GM18909 (cell line): ENCODE data around the gene CELF4.

Experiments
- ATAC-seq: cut with Tn5 transposase; IDR thresholded peaks from one replicate; pipeline ENCODE4 v1.9.1; 2021; ENCODE audit warnings: mild to moderate bottlenecking; ENCODE audit not compliant: unreplicated experiment, poor library complexity

Gene CELF4

DNA sequence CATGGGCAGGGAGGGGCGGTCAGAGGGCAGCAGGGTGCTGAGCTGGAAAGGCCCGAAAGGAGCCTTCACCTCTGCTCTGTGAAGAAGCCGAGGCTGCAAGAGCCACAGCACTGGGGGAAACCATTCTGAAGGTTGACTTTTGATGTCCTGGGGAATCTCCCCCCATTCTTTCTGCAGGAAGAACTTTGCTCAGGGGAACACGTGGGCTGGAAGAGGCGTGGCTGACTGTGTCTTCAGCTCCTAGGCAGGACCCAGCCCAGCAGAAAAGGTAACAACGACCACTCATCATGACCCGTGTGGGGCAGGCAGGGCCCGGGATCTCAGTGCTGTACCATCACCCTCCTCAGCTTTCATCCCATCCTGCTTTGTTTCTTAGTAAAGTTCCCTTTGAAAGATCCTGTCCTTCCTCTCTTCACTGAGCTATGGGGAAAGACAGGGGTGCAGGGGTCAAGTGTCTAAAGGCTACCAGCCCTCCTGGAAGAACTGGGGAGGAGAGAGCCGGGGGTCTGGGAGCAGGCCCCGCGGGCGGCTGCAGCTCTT is 312.7 kb downstream of the CELF4 start:
- ATAC-seq = no peak

DNA sequence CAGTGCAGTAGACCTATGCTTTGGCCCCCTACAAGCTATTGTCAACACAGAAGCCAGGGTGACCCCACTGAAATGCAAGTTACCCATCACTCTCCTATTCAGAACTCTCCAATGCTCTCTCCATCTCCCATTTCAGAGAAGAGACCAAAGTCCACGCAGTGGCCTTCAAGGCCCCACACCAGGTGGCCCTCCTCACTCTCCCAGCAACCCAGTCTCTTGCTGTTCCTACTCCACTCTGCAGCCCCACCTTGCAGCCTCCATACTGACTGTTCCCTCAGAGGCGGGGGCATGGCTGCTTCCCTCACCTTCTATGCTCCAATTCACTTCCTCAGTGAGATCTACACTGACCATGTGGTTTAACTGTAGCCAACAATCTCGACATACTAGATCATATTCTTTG is 313.3 kb downstream of the CELF4 start:
- ATAC-seq = no peak

DNA sequence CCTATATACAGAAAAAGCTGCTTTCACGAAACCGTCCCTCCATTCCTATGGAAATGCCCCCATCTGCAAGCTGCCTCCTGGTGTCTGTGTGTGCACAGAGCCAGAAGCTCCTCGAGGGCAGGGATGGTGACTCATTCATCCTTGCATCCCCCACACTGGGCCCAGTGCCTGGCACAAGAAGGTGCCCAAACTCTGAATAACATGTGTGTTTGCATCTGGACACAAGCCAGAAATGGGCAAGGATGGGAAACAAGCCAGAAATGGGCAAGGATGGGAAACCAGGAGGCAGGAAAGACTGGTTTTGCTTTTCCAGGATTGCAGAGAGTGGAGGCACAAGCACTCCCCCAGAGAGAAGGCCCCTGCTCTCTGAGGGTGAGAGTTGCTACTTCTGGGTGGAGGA is 313.9 kb downstream of the CELF4 start:
- no peak for ATAC-seq

DNA sequence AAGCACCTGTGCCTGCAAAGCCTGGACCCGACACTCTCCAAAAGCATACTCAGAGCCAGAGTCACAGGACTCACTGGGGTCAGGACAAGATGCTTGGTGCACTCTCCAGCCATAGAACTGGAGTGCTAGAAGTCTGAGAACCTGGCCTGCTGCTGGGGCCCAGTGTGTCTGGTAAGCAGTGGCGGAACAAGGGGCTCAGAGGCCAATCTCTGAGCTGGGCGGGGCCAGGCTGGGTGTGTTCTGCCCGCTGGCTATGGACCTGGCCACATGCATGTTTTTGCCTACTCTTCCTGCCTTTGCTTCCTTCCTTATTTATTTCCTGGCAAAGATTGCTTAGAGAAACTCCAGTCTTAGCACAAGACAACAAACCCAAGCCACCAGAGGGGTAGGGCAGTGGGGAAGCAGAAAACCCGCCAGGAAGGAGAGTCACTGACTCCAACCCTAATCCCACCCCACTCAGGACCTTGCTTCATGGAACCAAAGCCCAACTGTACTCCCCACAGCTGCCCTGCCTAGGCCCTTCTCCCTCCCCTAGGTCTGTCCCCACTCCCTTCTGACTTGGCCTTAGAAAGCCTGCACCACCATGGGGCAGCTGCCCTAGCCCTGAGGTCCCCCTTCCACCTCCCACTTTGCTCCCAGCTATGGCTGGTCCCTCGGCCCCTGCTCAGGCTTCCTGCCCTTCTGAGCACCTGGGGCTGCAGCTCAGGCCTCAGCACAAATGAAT is 315.5 kb downstream of the CELF4 start:
- ATAC-seq = no peak

DNA sequence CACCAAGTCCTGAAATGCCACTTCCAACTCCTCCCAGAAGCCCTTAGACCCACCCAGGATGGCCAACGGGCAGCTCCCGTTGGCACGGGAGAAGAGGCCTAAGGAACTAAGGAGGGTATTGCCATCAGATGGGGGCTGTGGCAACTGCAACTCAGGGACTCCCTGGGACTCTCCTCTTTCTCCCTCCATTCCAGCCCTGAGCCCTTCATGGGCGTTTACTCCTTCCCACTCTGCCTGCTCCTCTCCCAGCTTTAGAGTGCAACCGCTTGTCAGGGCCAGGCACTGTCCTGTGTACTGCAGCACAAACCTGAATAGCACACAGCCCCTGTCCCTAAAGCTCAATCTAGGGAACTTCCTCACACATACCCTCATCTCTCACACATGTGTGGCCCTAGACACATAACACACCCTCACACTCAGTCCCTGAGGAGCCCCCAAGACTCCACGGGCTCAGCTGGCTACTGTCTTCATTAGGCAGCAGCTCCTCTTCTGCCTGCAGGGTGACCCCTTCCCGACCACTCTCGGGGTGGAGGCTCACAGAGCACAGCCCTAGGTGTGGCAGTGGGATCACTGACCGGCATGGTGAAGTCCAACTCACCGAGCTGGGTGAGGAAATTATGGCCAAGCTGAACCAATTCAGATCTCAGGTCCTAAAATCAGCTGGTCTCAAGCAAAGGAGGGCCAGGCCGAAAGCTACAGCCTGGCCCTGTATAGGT is 316.3 kb downstream of the CELF4 start:
- no peak for ATAC-seq

GRCh38 chr18:37248281-37248680 is 317.3 kb downstream of the CELF4 start:
- ATAC-seq = no peak

GRCh38 chr18:37247497-37248161 is 318.0 kb downstream of the CELF4 start:
- ATAC-seq = no peak

GRCh38 chr18:37246779-37247340 is 318.7 kb downstream of the CELF4 start:
- ATAC-seq = no peak

- no peak for ATAC-seq
Observed at GRCh38 chr18:37244618-37245017, 321.0 kb downstream of the CELF4 start.

DNA sequence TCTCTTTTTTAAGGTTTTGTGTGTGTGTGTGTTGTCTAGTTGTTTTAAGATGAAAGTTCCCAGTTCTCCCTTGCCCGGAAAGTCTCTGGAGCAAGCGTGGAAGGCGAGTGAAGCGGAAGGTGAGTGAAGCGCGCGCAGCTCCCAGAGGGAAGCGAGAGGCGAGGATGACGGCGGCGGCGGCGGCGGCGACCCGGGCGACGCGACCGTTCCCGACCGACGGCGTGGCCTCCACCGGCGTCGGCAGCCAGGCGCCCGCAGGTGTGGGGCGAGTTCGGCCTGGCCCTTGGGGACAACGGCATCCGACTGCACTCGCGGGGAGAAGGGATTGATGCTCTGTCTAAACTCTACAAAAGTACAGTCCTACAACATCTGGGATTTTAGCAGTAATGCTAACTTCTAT is 321.9 kb downstream of the CELF4 start:
- ATAC-seq = no peak

GRCh38 chr18:37242826-37243560 is 322.6 kb downstream of the CELF4 start:
- ATAC-seq = no peak

DNA sequence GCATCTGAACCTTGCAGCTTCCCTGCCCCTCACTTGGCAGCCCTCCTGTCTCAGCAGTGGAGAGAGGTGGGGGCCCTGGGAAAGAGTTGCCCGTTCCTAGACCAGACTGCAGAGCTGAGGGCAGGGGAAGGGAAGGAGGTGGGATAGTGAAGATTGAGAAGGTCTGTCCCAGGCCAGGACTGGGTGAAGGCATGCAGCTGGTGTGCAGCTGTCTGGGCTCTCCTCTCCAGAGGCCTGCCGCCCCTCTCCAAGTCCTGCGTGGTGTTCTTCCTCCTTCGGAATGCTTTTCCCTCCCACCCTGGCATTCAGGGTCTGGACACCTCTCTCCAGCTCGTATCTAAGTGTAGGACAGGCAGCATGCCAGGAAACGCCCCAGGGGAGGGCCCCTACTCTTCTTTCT is 323.5 kb downstream of the CELF4 start:
- ATAC-seq = no peak

GRCh38 chr18:37238282-37239108 is 327.1 kb downstream of the CELF4 start:
- ATAC-seq = no peak

DNA sequence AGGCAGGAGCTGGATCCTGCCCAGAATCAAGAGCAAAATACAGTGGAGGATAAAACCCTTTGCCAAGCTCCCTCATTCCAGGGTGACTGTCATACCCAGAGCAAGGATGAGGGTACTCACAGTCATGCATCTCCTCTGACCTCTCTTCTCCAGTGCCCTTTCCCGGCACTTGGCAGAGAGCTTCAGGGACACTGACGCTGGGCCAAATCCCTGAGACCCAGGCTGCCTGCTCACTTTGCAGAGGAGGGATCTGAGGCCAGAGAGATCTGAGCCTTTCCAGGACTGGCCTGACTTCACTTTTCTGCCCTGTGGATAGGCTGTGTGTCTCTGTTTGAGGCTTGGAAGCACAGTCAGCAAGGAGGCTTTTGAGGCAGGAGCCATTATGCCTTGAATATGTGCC is 330.0 kb downstream of the CELF4 start:
- no peak for ATAC-seq

DNA sequence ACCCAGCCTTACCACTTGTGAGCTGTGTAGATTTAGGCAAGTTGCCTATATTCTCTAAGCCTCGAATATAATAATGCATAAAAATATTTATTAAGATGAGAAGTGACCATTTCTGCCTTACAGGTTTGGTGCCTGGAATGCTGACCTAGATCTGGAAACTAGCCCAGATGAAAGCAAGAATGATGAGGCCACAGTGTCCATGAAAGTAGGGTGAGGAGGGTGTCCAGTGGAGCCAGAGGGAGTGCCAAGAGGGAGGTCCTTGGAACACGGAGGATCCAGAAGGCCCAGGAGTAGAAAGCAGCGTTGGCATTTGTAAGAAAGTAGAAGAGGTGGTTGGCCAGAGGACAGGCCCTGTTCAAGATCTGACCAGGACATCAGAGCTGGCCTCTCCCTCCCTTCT is 334.3 kb downstream of the CELF4 start:
- ATAC-seq = no peak

DNA sequence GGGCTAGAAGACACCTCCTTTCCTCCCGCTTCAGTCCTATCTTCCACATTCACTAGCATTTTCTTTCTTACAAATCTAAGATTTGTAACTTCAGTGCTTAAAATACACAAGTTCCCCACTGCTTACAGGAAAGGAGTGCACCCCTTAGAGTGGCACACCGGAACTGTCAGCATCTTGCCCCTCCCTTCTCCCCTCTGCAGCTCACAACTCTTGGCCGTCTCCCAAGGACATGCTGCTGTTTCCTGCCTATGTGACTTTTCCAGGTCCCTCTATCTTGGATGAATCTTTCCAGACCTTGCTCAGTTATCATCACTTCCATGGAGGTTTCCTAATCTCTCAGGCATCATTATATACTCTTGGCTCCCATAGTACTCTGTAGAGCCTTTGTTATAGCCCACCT is 334.8 kb downstream of the CELF4 start:
- no peak for ATAC-seq

GRCh38 chr18:37225279-37225678 is 340.3 kb downstream of the CELF4 start:
- ATAC-seq = no peak

GRCh38 chr18:37222999-37223378 is 342.6 kb downstream of the CELF4 start:
- no peak for ATAC-seq

DNA sequence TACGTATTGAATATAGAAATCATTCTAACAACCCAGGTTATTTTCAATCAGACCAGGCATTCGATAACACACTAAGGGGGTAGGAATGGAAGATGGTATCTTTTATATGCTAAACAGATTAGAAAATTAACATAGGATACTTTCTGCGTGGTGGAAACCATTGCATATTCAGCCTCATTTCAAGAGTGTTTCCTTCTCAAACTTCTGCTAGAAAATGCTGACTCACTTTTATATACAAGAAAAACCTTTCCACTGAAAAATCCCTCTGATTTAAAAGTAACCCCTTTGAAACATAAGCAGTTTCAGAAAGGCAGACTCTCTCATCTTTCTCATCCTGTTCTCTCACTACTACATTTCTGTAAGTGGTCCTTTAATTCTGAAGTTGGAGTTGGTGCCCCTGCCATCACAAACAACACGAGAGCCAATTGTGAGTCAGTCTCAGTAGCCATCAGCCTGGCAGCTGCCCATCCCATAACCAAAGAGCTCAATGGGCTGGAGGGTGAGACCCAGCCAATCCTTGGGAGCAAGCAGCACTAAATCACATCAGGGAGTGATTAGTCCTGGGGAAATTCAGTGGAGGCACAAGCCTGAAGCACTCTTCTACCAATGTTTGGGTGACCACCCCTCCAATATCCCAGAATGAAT is 343.1 kb downstream of the CELF4 start:
- no peak for ATAC-seq
